Measurements from ENCODE around the gene CTSD.

- TF ChIP-seq, protein P1, sequence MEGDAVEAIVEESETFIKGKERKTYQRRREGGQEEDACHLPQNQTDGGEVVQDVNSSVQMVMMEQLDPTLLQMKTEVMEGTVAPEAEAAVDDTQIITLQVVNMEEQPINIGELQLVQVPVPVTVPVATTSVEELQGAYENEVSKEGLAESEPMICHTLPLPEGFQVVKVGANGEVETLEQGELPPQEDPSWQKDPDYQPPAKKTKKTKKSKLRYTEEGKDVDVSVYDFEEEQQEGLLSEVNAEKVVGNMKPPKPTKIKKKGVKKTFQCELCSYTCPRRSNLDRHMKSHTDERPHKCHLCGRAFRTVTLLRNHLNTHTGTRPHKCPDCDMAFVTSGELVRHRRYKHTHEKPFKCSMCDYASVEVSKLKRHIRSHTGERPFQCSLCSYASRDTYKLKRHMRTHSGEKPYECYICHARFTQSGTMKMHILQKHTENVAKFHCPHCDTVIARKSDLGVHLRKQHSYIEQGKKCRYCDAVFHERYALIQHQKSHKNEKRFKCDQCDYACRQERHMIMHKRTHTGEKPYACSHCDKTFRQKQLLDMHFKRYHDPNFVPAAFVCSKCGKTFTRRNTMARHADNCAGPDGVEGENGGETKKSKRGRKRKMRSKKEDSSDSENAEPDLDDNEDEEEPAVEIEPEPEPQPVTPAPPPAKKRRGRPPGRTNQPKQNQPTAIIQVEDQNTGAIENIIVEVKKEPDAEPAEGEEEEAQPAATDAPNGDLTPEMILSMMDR (conservative IDR thresholded peaks at IDR 0.05; ENCODE audit: low read length): no peak
- TF ChIP-seq EZH2phosphoT487 (IDR thresholded peaks at IDR 0.05; ENCODE audit: borderline replicate concordance): no peak
These were observed 41.8 kb upstream of the CTSD start for GRCh38 chr11:1805525-1805924.

All from Loucy (cell line).